Panc1 (cell line): Measurements from ENCODE around the gene AMZ1. TPM values are rescaled to one million over a fixed set of nuclear protein-coding genes. Genes with fewer than 3 reads are reported as not detected.
A peak's percentile ranks its signal among the peaks of the same experiment; 100 is the strongest.

ENCODE experiments used
- ATAC-seq: fragments of 200-7000 bp; cut with Tn5 transposase; 2 replicates; pipeline ENCODE4 v1.9.1; 2020; ENCODE audit warnings: mild to moderate bottlenecking, moderate library complexity
- BruUV-seq: library from RNA; stranded (reverse); fragments of 400-500 nt; replicated peaks from 2 replicates; lab custom pipeline; 2021; lab: Mats Ljungman, UMichigan
- CTCF ChIA-PET: fragments of 300-600 bp; sonication (Branson Sonifier 250); formaldehyde crosslinking; loops from one replicate; lab custom pipeline; 2022; ENCODE audit warnings: antibody characterized with exemption; lab: Charles Lee
- POLR2A ChIA-PET: fragments of 300-600 bp; sonication (Branson Sonifier 250); formaldehyde crosslinking; loops from one replicate; lab custom pipeline; 2022; ENCODE audit warnings: antibody characterized with exemption; lab: Charles Lee
- DNase-seq: peaks from one replicate; pipeline ENCODE4 v3.0.0-alpha.2; 2010; ENCODE audit warnings: low read depth, low spot score
- H3K27ac ChIP-seq: 2 replicates; pipeline ENCODE4 v1.5.1; 2011; ENCODE audit warnings: mild to moderate bottlenecking, low read length, inconsistent platforms
- H3K27me3 ChIP-seq: fragments of 200-500 bp; sonication (Bioruptor generic); 2 replicates; pipeline ENCODE4 v1.6.0; 2014; ENCODE audit warnings: low read length, inconsistent platforms; ENCODE audit not compliant: control insufficient read depth, insufficient read depth
- H3K36me3 ChIP-seq: fragments of 200-500 bp; sonication (Bioruptor generic); 2 replicates; pipeline ENCODE4 v1.5.1; 2014; ENCODE audit warnings: inconsistent platforms, mild to moderate bottlenecking, low read length, moderate library complexity; ENCODE audit not compliant: control insufficient read depth, insufficient read depth
- H3K4me1 ChIP-seq: 2 replicates; pipeline ENCODE4 v1.5.1; 2011; ENCODE audit warnings: inconsistent platforms, mild to moderate bottlenecking, low read length, moderate library complexity; ENCODE audit not compliant: control insufficient read depth, insufficient read depth
- H3K4me3 ChIP-seq, 2 experiments: 2 replicates each; pipeline ENCODE4 v1.5.1; 2011 to 2012; ENCODE audit warnings: low read depth in 2 of 2, low read length in 2 of 2, mild to moderate bottlenecking in 2 of 2, inconsistent platforms in 1 of 2, moderate library complexity in 1 of 2
- H3K9me3 ChIP-seq: fragments of 200-500 bp; sonication (Bioruptor generic); 2 replicates; pipeline ENCODE4 v1.5.1; 2014; ENCODE audit warnings: low read depth, mild to moderate bottlenecking, inconsistent platforms, low read length, moderate library complexity; ENCODE audit not compliant: control insufficient read depth, insufficient read depth
- CTCF ChIP-seq: fragments of 450-650 bp; IDR thresholded peaks from 2 replicates; pipeline ENCODE4 v1.5.1; 2017; ENCODE audit warnings: mild to moderate bottlenecking
- POLR2AphosphoS5 ChIP-seq: IDR thresholded peaks from 2 replicates; pipeline ENCODE4 v1.6.1; 2012; ENCODE audit warnings: mild to moderate bottlenecking, low read depth, low read length, moderate library complexity
- REST ChIP-seq, 2 experiments: IDR thresholded peaks; 2 replicates each; pipeline ENCODE4 v1.6.1; 2011 to 2012; ENCODE audit warnings: low read depth in 2 of 2, control low read depth in 1 of 2, low read length in 1 of 2, mild to moderate bottlenecking in 1 of 2, moderate library complexity in 1 of 2; ENCODE audit not compliant: insufficient read depth in 1 of 2
- SIN3A ChIP-seq: IDR thresholded peaks from 2 replicates; pipeline ENCODE4 v1.6.1; 2012; ENCODE audit warnings: low read depth, mild to moderate bottlenecking, low read length, moderate library complexity, borderline replicate concordance; ENCODE audit not compliant: insufficient read depth
- in situ Hi-C: cut with HindIII; loops from 2 replicates; pipeline ENCODE4 v1.10.0; 2016; ENCODE audit warnings: low sequenced_read_pairs, low pct_unique_long_range_greater_than_20kb
- intact Hi-C: fragments of 100-400 bp; cut with micrococcal nuclease; formaldehyde crosslinking; loops from one replicate; pipeline ENCODE4 v1.10.0; 2022; ENCODE audit not compliant: unreplicated experiment
- total RNA-seq: library from RNA; stranded (reverse); gene quantifications from one replicate; pipeline ENCODE4 v1.2.1, GENCODE V29; 2021; ENCODE audit not compliant: unreplicated experiment

Gene AMZ1
- total RNA-seq, 1 experiment from 2014 or later = 0.57 TPM

- H3K9me3 ChIP-seq = no peaks in the 10 kb centered on the region
- H3K27me3 ChIP-seq = no peaks in the 10 kb centered on the region
- no peak overlapping the region for H3K27ac ChIP-seq
- BruUV-seq = no TSS peak
- peak; percentile 10; the same call in 1 of the 2 replicates for ATAC-seq
- CTCF ChIA-PET = interaction anchor here (0.6 to 0.9 kb wide), 2 partner anchors 17 to 28 kb away, joined by 3 read pairs; no protein-coding TSS in a partner anchor
- POLR2A ChIA-PET = no interaction called here
- in situ Hi-C loops = no loop called here
- peaks cover 3% of the 10 kb centered on the region; the same call in 1 of the 2 replicates for H3K36me3 ChIP-seq
- intact Hi-C loops = no loop called here
- TF ChIP-seq SIN3A (no peak), CTCF (peak; percentile 58)
- no peak for DNase-seq
- peaks cover 23% of the 10 kb centered on the region for H3K4me1 ChIP-seq
- no peak overlapping the region for H3K4me3 ChIP-seq
These were observed 26.9 kb upstream of the AMZ1 start for GRCh38 chr7:2661096-2661449.

- BruUV-seq = no TSS peak
- intact Hi-C loops = no loop called here
- no peaks in the 10 kb centered on the region for H3K27me3 ChIP-seq
- no peak for DNase-seq
- H3K9me3 ChIP-seq = no peaks in the 10 kb centered on the region
- H3K27ac ChIP-seq = no peak overlapping the region
- peak; percentile 57 for TF ChIP-seq CTCF
- TF ChIP-seq POLR2AphosphoS5 = no peak
- ChIA-PET CTCF (interaction anchor here (0.9 kb wide), 1 partner anchor 18 kb away, joined by 3 read pairs; no protein-coding TSS in a partner anchor), POLR2A (no interaction called here)
- in situ Hi-C loops = no loop called here
- H3K36me3 ChIP-seq = no peaks in the 10 kb centered on the region; the same call in 1 of the 2 replicates
- no peak overlapping the region for H3K4me3 ChIP-seq
- H3K4me1 ChIP-seq = peaks cover 23% of the 10 kb centered on the region
- no peak for ATAC-seq
These were observed 26.3 kb upstream of the AMZ1 start for GRCh38 chr7:2661602-2662272.

- in situ Hi-C loops = no loop called here
- Histone ChIP-seq H3K4me3 (no peak overlapping the region), H3K9me3 (no peaks in the 10 kb centered on the region), H3K36me3 (no peaks in the 10 kb centered on the region; the same call in 1 of the 2 replicates), H3K27me3 (no peaks in the 10 kb centered on the region), H3K4me1 (peaks cover 23% of the 10 kb centered on the region), H3K27ac (peak overlapping the region; percentile 11; the same call in 1 of the 2 replicates)
- DNase-seq (no peak), ATAC-seq (no peak)
- CTCF ChIA-PET = no interaction called here
- no peak for TF ChIP-seq SIN3A
- no peak for TF ChIP-seq POLR2AphosphoS5
- TF ChIP-seq REST (IDR thresholded peaks at IDR 0.05; ENCODE audit: insufficient read depth in 1 of 2, low read depth in 2 of 2, low read length in 1 of 2) = no peak
- TF ChIP-seq CTCF = peak; percentile 3; the same call in 1 of the 2 replicates
- POLR2A ChIA-PET = no interaction called here
- intact Hi-C loops = no loop called here
- no TSS peak for BruUV-seq
These were observed 25.5 kb upstream of the AMZ1 start for GRCh38 chr7:2662273-2663120.
